Esophagus squamous epithelium (tissue), 4 donors: ENCODE results near the gene ST6GAL1.

Source experiments
- CTCF ChIP-seq, 6 experiments: fragments of 450-650 bp in 4 of 6; fragments of 200-600 bp in 2 of 6; sonication (generic) in 2 of 6; IDR thresholded peaks; one replicate each; pipeline ENCODE4 v1.5.1; 2016 to 2019; ENCODE audit warnings: antibody characterized with exemption in 6 of 6, mild to moderate bottlenecking in 4 of 6, moderate library complexity in 4 of 6
- POLR2A ChIP-seq, 4 donors: fragments of 450-650 bp; IDR thresholded peaks; one replicate each; pipeline ENCODE4 v1.6.1; 2017; ENCODE audit warnings: antibody characterized with exemption in 4 of 4, mild to moderate bottlenecking in 4 of 4, moderate library complexity in 3 of 4

GRCh38 chr3:186965141-186965879, 35.0 kb downstream of the ST6GAL1 start:
- TF ChIP-seq CTCF (IDR thresholded peaks at IDR 0.05) (no peak), POLR2A (IDR thresholded peaks at IDR 0.05) (no peak)
